Ascending aorta (tissue), 2 donors: ENCODE data around the gene DGCR6L. TPM values are rescaled to one million over a fixed set of nuclear protein-coding genes. Genes with fewer than 3 reads are reported as not detected.
A peak's percentile ranks its signal among the peaks of the same experiment; 100 is the strongest.
"Not testable (repeated sequence)": the region's sequence is repeated elsewhere in the genome, so short reads cannot be mapped to it uniquely, and the experiment has no call there.

Source experiments
- DNase-seq, 2 donors: peaks; one replicate each; pipeline ENCODE4 v3.0.0-alpha.2; 2019; ENCODE audit warnings: low spot score in 2 of 2
- H3K27ac ChIP-seq, 2 donors: fragments of 200-600 bp; sonication (generic); one replicate each; pipeline ENCODE4 v1.5.1; 2016 to 2017; ENCODE audit warnings: mild to moderate bottlenecking in 1 of 2
- H3K27me3 ChIP-seq: fragments of 200-600 bp; sonication (generic); one replicate; pipeline ENCODE4 v1.5.1; 2017
- H3K36me3 ChIP-seq, 2 donors: fragments of 200-600 bp; sonication (generic); one replicate each; pipeline ENCODE4 v1.5.1; 2016
- H3K4me1 ChIP-seq, 2 donors: fragments of 200-600 bp; sonication (generic); one replicate each; pipeline ENCODE4 v1.5.1; 2016 to 2017; ENCODE audit warnings: mild to moderate bottlenecking in 1 of 2
- H3K4me3 ChIP-seq, 2 donors: fragments of 200-600 bp; sonication (generic); one replicate each; pipeline ENCODE4 v1.5.1; 2016 to 2017; ENCODE audit warnings: mild to moderate bottlenecking in 1 of 2
- H3K9me3 ChIP-seq, 2 donors: fragments of 200-600 bp; sonication (generic); one replicate each; pipeline ENCODE4 v1.5.1; 2016
- CTCF ChIP-seq, 3 experiments: fragments of 200-600 bp in 2 of 3; fragments of 450-650 bp in 1 of 3; sonication (generic) in 2 of 3; IDR thresholded peaks; one replicate each; pipeline ENCODE4 v1.5.1; 2016 to 2019; ENCODE audit warnings: antibody characterized with exemption in 3 of 3, mild to moderate bottlenecking in 1 of 3, moderate library complexity in 1 of 3
- intact Hi-C: fragments of 100-400 bp; cut with DNase I; formaldehyde crosslinking; loops from one replicate; pipeline ENCODE4 v1.15.1; 2023
- total RNA-seq: library from RNA; depleted of rRNA; stranded (reverse); fragments of >200 nt; gene quantifications from one replicate; pipeline ENCODE4 v1.1.0, GENCODE V29; 2016

Gene DGCR6L
- total RNA-seq, 1 donor from 2014 or later, result 42.1 TPM

DNA sequence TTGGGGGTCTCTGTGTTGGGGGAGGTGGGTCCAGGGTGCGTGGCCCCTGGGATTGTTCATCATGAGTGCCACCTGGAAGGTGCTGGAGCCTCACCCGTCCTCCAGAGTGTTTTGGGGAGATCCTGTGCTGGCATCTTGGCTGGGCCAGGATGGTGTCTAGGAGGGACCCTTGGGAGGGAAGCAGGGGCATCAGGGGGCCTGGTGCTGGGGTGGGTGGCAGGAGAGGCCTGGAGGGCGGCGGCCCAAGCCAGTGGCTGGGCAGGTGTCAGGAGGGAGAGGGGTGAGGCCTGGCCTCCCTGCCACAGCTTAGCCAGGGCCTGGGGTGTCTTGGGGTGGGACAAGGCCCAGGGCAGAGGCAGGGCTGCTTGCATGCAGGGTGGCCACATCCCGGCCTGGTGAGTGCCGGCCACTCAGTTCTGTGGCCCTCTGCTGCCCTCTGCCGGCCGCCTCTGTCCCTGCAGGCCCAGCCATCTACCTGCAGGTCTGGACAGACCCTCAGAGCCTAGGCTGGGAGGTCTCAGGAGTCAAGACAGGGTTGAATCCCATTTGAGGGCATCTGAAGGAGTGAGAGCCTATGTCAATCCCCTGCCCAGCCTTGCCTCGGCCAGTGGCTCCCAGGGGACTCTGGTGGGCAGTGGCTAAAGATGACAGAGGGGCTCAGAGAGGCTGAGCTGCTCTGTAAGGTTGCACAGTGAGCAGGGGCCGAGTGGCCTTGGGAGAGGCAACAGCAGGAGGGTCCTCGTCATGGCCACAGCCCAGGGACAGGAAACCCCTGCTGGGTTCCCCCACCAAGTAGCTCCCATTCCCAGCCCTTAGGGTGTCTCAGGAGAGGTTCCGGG lies 34.2 kb downstream of the DGCR6L start:
- H3K4me1 ChIP-seq, H3K9me3 ChIP-seq, H3K27ac ChIP-seq, H3K36me3 ChIP-seq, H3K27me3 ChIP-seq, H3K4me3 ChIP-seq: not testable (repeated sequence)
- DNase-seq, result peak in 1 of 2 donors; percentile 83
- intact Hi-C loops, result loop anchor here (1.0 kb wide), 2 partner anchors 17 to 128 kb away; partner anchors contain the start of gene RTN4R
- peak; percentile 18 to 85 (median 82) for TF ChIP-seq CTCF (IDR thresholded peaks at IDR 0.05)

DNA sequence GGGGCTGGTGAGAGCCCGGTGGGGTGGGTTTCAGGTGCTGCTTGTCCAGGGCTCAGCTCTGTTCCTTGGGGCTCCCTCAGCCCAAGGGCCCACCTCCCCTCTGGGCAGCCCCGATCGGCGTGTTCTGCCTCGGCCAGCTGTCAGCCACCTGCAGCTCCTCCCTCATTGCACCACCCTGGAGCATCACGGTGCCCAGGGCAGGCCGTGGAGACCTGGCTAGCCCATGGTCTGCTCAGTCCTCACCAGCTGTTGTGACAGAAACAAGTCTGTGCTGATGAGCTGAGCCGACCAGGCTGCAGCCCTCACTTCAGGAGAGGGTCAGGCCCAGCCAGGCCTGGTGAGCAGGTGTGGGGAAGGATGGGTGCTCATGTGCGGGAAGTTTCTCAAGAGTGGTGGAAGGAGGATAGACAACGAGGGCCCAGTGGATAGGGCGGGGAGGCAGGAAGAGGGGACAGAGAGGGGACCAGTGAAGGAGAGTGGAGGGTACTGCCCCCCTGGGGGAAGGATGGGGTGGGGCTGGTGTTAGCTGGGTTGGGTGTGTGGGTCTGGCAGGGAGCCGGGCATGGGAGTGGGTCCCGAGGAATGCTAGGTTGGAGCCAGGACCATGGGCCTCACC lies 35.3 kb downstream of the DGCR6L start:
- Histone ChIP-seq H3K27me3 (no peaks in the 10 kb centered on the region), H3K4me1 (no peaks in the 10 kb centered on the region), H3K9me3 (no peaks in the 10 kb centered on the region), H3K27ac (no peak overlapping the region), H3K4me3 (no peak overlapping the region), H3K36me3 (no peaks in the 10 kb centered on the region)
- no peak for DNase-seq
- no peak for TF ChIP-seq CTCF (IDR thresholded peaks at IDR 0.05)
- intact Hi-C loops, result loop anchor here (1.0 kb wide), 2 partner anchors 16 to 127 kb away; partner anchors contain the start of gene RTN4R

GRCh38 chr22:20283674-20284066 lies 36.2 kb downstream of the DGCR6L start:
- no peaks in the 10 kb centered on the region for H3K4me1 ChIP-seq

DNA sequence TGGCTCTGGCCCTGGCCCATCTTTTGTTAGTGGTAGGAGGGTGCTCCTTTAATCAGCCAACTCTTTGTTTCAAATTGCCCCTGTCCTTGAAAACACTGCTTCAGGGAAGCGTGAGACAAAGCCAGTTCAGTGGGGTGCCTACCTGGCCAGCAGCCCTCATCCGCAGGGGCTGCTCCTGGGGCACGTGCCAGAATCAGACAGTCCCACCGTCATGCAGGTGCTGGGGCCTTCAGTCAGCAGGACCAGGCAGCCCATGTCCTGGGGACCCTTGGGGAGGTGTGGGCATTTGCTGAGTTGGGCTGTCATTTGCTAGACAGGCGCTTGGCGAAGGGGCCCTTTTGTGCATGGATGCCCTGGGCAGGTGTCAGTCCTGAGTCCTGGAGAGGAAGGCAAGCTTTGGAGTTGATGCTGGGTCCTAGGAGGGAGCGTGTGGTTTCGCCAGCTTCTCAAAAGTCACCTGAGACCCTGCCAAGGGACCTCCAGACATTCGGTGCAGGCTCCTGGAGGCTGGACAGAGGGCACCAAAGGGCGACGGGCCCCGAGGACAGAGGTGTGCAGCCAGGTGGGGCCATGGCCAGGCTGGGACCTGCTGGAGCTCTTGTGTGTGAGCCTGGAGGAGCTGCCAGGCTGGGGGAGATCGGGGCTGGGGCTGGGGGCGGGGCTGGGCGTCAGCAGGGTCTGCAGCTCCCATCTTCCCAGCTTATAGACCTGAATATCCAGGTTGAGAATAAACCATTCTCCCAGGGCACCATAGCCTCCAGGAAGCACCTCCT lies 36.8 kb downstream of the DGCR6L start:
- Histone ChIP-seq H3K4me3 (no peak overlapping the region), H3K27me3 (no peaks in the 10 kb centered on the region), H3K4me1 (no peaks in the 10 kb centered on the region), H3K27ac (no peak overlapping the region), H3K9me3 (no peaks in the 10 kb centered on the region), H3K36me3 (no peaks in the 10 kb centered on the region)
- no peak for DNase-seq
- intact Hi-C loops, result no loop called here
- no peak for TF ChIP-seq CTCF (IDR thresholded peaks at IDR 0.05)

More at GRCh38 chr22:20283674-20284066, 36.2 kb downstream of the DGCR6L start:
- Histone ChIP-seq H3K27me3 (no peaks in the 10 kb centered on the region), H3K27ac (no peak overlapping the region), H3K4me3 (no peak overlapping the region), H3K9me3 (no peaks in the 10 kb centered on the region), H3K36me3 (no peaks in the 10 kb centered on the region)
- intact Hi-C loops, result no loop called here
- TF ChIP-seq CTCF (IDR thresholded peaks at IDR 0.05), result no peak
- DNase-seq, result no peak

DNA sequence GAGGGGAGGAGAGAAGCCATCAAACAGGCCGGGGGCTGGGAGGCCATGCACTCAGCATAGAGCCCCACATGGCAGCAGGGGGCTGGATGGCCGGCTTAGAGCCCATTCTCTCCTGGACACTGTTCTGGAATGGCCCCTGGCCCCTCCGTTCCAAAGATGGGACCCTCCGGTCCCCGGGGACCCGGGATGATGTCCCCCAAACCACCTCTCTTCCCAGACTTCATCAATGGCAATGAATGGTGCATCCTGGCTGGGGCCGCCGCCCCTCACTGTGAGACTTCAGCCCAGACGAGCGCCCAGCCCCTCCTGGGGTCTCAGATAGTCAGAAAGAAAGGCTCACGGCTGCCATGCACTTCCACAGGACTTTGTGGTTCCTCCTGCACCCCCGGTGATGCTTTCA lies 38.0 kb downstream of the DGCR6L start:
- no peaks in the 10 kb centered on the region for H3K4me1 ChIP-seq
- no peak overlapping the region for H3K27ac ChIP-seq
- intact Hi-C loops, result no loop called here

DNA sequence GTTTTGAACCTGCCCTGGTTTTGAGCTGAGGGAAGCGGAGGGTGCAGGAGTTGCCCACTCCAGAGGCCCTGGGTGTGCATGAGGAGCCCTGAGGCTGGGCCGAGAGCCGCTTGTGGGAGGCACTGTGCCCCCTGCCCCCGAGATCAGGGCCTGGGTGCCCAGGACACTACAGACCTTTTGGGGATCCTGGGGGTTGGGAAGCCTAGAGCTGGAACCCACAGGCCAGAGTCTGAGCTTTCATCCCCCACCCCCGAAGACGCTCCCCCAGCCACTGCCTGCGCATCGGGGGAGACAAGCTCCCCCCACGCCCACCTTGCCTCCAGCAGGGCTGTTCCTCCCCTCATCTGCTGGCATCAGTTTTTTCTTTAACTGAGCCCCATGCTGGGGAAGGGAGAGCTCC lies 38.4 kb downstream of the DGCR6L start:
- intact Hi-C loops, H3K9me3 ChIP-seq, H3K4me3 ChIP-seq, H3K4me1 ChIP-seq, H3K27ac ChIP-seq, H3K27me3 ChIP-seq, H3K36me3 ChIP-seq, DNase-seq: not testable (repeated sequence)

More for the DNA sequence above, 38.0 kb downstream of the DGCR6L start:
- no peak for DNase-seq
- TF ChIP-seq CTCF (IDR thresholded peaks at IDR 0.05), result no peak
- Histone ChIP-seq H3K9me3 (no peaks in the 10 kb centered on the region), H3K36me3 (no peaks in the 10 kb centered on the region), H3K27me3 (no peaks in the 10 kb centered on the region), H3K4me3 (no peak overlapping the region)
